ENCODE results near the gene CEP95. TPM values are rescaled to one million over a fixed set of nuclear protein-coding genes. Genes with fewer than 3 reads are reported as not detected.
"Not testable (repeated sequence)": the region's sequence is repeated elsewhere in the genome, so short reads cannot be mapped to it uniquely, and the experiment has no call there.

Gene CEP95, protein sequence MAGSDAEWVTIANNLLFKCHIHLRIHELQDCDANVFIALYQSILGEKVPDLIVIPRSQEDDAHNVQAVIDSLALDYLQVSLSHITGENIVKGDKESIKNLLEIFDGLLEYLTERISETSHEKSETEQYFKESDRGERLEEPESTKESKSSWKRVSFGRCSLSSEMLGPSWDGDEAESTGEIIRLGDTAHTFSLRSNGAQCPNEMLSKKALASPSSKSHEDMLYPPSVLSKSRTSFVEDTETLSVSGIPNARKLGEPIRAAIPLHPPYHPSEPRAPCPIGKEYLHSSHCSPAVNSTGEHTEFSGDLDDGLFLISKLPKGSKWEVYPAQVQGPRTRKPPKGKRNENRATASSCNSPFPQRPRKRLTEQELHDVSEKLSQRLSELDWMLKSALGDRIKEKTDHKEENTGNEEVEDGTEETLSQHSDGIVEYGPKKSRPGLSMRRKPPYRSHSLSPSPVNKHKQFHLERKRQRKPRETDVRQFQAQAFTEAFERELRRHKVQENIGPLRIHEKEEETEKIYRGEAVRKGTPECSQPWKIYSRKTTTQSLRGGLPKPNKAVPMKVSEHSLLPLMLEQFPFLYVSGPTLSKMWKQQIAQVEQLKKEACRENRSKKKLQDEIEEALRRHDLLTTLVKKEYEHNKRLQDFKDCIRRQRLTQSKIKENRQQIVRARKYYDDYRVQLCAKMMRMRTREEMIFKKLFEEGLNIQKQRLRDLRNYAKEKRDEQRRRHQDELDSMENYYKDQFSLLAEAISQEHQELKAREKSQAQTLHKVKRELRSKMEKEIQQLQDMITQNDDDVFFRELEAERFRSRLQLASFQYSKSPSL
- 15.4 TPM for polyA plus RNA-seq

DNA sequence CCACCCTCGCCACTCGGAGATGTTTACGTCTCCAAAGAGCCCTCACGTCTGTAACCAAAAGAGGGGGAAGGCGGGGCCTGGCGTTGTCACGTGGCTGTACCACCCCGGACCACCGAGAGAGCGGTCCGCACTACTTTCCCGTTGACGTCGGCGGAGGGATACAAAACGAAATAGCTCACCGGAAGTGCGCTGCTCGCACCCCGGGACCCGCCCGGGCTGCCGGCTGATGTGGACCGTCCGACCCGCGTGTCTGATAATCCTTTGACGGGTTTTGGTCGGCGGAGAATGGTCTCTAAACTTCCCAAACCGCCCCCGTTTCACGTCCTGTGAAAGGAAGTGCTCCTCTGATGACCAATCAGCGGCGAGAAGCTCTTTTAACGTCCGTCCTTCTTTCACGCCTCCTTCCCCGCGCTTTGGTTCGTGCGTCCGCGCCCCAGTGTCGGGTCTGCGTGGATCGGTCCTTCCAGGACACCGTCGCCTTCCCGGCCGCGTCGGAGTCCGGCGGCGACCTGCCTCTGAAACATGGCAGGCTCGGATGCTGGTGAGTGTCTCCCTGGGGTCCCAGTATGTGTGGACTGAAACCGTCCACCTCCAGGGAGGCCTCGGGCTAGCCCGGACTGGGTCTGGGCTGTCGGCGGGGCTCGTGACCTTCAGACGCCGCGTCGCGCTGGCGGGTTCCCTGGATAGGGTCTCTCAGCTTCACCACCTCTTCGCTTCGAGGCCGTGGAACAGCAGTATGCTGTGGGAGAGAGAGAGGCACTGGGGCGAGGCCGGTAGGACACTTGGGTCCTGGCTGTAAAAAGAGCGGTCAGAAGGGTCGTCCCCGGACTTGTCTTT is at the start of gene CEP95:
Gene CEP95, plus strand, starts transcription at position 402 of the 837 bp plus-strand sequence. Its CDS starts 121 bp downstream, at position 523.
- Mint-ChIP-seq H3K4me1 (peaks cover 28 to 34% (median 30%) of the 10 kb centered on the region in 3 donors), H3K4me3 (peak within 1 kb of the TSS; percentile 98 to 100 (median 99)), H3K27me3 (no peaks in the 10 kb centered on the region), H3K27ac (peak within 1 kb of the TSS; percentile 99 to 100 (median 100)), H3K9me3 (no peaks in the 10 kb centered on the region), H3K36me3 (peaks cover 4% of the 10 kb centered on the region)

DNA sequence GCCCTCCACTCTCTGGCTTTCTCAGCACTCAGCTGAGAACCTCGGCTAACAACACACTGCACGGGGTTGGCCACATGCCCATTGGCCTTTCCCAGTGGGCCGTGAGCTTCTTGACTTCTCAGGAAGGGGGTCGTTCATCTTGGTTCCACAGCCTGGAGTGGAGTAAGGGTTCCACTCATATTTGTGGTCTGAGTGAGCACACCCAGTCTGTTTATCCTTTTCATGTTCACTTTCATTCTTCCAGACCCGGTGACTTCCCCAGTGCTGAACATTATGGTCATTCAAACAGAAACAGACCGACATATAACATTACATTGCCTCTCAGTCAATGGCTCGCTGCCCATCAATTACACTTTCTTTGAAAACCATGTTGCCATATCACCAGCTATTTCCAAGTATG is 49.6 kb upstream of the CEP95 start:
- H3K27me3 Mint-ChIP-seq, result no peaks in the 10 kb centered on the region
- H3K27ac Mint-ChIP-seq, result peak overlapping the region in 2 of 3 donors; percentile 11 to 78
- H3K4me3 Mint-ChIP-seq, result peak overlapping the region in 2 of 4 donors; percentile 58 to 85
- no peaks in the 10 kb centered on the region for H3K9me3 Mint-ChIP-seq
- peaks cover 27 to 38% (median 28%) of the 10 kb centered on the region in 3 donors for H3K4me1 Mint-ChIP-seq
- H3K36me3 Mint-ChIP-seq, result peaks cover 5% of the 10 kb centered on the region

DNA sequence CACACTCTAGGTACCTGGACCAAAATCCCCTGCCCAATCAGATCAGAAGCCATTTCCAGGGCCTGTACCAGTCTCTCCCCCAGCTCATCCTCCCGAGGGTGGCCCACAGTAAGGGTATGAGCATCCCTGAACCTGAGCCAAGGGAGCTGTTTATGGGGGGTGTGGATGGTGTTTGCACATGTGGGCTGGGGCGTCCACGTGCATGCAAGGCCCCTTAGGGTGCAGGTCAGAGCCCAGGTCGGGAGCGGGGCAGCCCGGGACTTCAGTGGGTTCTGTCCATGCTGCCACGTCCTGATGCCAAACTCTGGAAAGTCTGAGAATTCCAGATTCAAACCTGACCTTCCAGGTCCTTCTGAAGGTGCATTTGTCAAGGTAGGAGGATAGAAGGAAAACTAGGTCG is 48.0 kb upstream of the CEP95 start:
- no peaks in the 10 kb centered on the region for H3K9me3 Mint-ChIP-seq
- H3K36me3 Mint-ChIP-seq, result peaks cover 4% of the 10 kb centered on the region
- H3K4me3 Mint-ChIP-seq, result peak overlapping the region in 1 of 4 donors; percentile 85
- peaks cover 27 to 30% (median 28%) of the 10 kb centered on the region in 3 donors for H3K4me1 Mint-ChIP-seq
- H3K27me3 Mint-ChIP-seq, result no peaks in the 10 kb centered on the region
- peak overlapping the region in 1 of 3 donors; percentile 32 for H3K27ac Mint-ChIP-seq

DNA sequence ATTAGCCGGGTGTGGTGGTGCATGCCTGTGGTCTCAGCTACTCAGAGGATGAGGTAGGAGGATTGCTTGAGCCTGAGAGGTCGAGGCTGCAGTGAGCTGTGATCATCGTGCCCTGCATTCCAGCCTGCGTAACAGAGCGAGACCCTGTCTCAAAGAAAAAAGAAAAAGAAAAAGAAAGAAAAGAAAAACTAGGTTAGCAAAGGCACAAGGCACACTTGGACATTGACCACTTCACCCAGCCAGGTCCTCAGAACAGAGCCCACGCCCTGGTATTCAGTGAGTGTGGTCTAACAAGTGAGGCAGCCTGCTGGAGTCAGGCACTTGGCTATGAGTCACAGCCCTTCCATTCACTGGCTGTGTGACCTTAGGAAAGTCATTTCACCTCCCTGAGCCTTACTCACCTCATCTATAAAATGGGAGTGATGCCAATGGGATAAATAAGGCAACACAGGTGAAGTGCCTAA is 47.5 kb upstream of the CEP95 start:
- H3K36me3 Mint-ChIP-seq, result peaks cover 4% of the 10 kb centered on the region
- H3K4me1 Mint-ChIP-seq, result peaks cover 26 to 30% (median 27%) of the 10 kb centered on the region in 3 donors
- H3K9me3 Mint-ChIP-seq, result no peaks in the 10 kb centered on the region
- H3K27ac Mint-ChIP-seq, result no peak overlapping the region
- H3K4me3 Mint-ChIP-seq, result no peak overlapping the region
- H3K27me3 Mint-ChIP-seq, result no peaks in the 10 kb centered on the region

DNA sequence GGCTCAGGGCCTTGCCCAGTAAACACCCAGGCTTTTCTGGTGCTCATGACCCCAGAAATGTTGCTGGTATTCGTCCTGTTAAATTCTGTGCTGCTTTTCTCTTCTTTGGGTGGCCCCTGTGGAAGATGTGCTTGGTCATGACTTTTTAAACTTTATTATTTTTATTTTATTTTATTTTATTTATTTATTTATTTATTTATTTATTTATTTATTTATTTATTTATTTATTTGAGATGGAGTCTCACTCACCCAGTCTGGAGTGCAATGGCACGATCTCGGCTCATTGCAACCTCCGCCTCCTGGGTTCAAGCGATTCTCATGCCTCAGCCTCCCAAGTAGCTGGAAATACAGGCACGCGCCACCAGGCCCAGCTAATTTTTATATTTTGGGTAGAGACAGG is 47.0 kb upstream of the CEP95 start:
- H3K27me3 Mint-ChIP-seq, H3K4me3 Mint-ChIP-seq, H3K36me3 Mint-ChIP-seq, H3K27ac Mint-ChIP-seq, H3K9me3 Mint-ChIP-seq: not testable (repeated sequence)
- H3K4me1 Mint-ChIP-seq, result peaks cover 23 to 29% (median 27%) of the 10 kb centered on the region in 3 donors

DNA sequence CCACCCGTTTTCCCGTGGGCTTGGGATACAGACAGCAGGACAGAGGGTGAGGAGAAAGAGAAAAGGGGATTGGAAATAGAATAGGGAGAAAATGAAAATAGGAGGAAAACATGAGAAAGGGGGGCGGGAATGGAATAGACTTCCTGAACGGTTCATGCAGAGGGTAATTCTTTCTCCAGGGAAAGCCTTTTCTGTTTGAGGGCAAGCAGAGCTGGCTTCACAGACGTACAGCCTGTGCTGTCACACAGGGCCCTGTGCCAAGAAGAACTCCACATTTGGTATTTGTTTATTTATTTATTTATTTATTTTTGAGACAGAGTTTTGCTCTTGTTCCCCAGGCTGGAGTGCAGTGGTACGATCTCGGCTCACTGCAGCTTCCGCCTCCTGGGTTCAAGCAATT is 45.8 kb upstream of the CEP95 start:
- Mint-ChIP-seq H3K27ac (no peak overlapping the region), H3K36me3 (no peaks in the 10 kb centered on the region), H3K4me3 (no peak overlapping the region), H3K9me3 (no peaks in the 10 kb centered on the region), H3K27me3 (no peaks in the 10 kb centered on the region), H3K4me1 (peaks cover 18 to 23% (median 21%) of the 10 kb centered on the region in 3 donors)

DNA sequence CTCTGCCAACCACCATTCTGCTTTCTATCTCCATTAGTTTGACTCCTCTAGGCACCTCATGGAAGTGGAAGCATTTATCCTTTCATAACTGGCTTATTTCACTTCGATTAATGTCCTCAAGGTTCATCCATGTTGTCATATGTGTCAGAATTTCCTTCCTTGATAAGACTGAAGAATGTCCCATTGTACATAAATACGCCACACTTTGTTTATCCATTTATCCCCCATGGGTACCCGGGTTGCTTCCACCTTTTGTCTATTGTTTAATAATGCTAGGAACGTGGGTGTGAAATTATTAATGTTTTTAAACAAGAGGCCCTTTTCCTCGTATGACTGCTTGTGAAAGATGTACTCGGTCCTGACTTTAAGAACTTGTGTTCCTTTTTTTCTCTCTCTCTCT is 45.0 kb upstream of the CEP95 start:
- Mint-ChIP-seq H3K27ac (no peak overlapping the region), H3K9me3 (no peaks in the 10 kb centered on the region), H3K36me3 (peaks cover 4% of the 10 kb centered on the region), H3K27me3 (no peaks in the 10 kb centered on the region), H3K4me1 (peaks cover 14 to 16% (median 15%) of the 10 kb centered on the region in 3 donors), H3K4me3 (no peak overlapping the region)

DNA sequence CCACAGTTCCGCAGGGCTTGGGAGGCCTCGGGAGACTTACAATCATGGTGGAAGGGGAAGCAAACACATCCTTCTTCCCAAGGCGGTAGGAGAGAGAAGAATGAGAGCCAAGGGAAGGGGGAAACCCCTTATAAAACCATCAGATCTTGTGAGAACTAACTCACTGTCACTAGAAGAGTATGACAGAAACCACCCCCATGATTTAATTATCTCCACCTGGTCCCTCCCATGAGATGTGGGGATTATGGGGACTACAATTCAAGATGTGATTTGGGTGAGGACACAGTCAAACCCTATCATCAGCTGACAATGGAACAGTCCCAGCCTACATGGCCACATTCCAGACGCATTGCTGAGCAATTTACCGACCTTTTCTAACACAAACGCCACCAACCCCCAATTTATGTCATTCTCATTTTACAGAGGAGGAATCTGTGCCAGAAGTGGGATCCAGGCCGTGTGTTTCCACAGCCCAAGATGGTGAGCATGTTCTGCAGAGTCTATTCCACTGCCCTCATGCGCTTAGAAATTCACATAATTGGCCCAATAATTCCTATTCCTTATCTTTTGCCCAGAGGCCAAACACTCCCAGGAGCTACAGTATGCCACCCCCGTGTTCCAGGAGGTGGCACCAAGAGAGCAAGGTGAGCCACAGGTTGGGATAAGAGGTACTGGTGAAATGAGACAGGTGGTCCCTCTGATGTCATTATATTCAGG is 40.6 kb upstream of the CEP95 start:
- no peak overlapping the region for H3K27ac Mint-ChIP-seq
- H3K36me3 Mint-ChIP-seq, result peaks cover 4% of the 10 kb centered on the region
- H3K9me3 Mint-ChIP-seq, result no peaks in the 10 kb centered on the region
- no peak overlapping the region for H3K4me3 Mint-ChIP-seq
- no peaks in the 10 kb centered on the region for H3K27me3 Mint-ChIP-seq
- peaks cover 0 to 1% (median 0%) of the 10 kb centered on the region in 3 donors for H3K4me1 Mint-ChIP-seq

DNA sequence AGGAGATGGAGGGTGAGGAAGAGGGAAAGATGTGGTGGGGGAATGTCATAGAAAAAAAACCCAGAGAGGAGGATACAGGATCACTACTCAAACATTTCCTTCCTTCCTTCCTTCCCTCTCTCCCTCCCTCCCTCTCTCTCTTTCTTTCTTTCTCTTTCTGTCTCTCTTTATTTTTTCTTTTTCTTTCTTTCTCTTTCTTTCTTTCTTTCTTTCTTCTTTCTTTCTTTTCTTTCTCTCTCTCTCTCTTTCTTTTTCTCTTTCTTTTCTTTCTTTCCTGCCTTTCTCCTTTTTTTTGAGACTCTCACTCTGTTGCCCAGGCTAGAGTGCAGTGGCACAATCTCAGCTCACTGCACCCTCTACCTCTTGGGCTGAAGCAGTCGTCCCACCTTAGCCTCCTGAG is 39.9 kb upstream of the CEP95 start:
- H3K27me3 Mint-ChIP-seq, H3K27ac Mint-ChIP-seq, H3K36me3 Mint-ChIP-seq, H3K4me1 Mint-ChIP-seq, H3K9me3 Mint-ChIP-seq, H3K4me3 Mint-ChIP-seq: not testable (repeated sequence)

DNA sequence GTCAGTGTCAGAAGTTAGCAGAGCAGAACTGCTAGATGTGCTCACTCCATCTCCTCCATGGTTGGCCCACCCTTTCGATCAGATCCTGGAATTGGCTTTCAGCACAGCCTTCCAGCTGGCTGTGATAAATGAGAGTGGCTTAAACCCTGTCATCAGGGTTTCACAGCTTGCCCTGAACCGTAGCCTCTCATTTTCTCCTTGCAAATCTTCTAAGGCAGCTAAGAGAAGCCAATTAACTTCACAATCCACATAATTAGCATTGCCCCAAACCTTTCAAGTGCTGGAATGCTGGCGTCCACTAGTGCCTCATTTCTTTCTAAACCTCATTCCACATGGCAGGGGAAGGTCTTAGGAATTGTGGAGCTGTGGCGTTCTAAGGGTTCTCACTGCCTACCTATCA is 36.2 kb upstream of the CEP95 start:
- peaks cover 0 to 4% (median 2%) of the 10 kb centered on the region in 3 donors for H3K4me1 Mint-ChIP-seq
- H3K27me3 Mint-ChIP-seq, result no peaks in the 10 kb centered on the region
- peaks cover 6% of the 10 kb centered on the region for H3K36me3 Mint-ChIP-seq
- peak overlapping the region in 1 of 3 donors; percentile 47 for H3K27ac Mint-ChIP-seq
- H3K9me3 Mint-ChIP-seq, result no peaks in the 10 kb centered on the region
- no peak overlapping the region for H3K4me3 Mint-ChIP-seq

DNA sequence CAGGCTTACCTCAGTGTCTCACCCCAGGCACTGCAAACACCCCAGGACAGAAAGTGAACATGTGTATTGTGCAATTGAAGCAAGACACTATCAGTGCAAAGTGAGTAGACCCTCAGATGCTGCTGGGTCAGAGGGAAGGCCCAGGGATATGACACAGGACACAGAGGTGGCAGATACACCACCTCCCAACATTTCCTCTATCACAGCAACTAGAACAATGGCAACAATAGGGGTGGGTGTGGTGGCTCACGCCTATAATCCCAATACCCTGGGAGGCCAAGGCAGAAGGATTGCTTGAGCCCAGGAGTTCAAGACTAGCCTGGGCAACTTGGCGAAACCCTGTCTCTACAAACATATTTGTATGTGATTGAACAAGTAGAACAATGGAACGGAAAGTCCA is 35.3 kb upstream of the CEP95 start:
- peak overlapping the region in 1 of 3 donors; percentile 50 for H3K27ac Mint-ChIP-seq
- peaks cover 0 to 4% (median 3%) of the 10 kb centered on the region in 3 donors for H3K4me1 Mint-ChIP-seq
- H3K9me3 Mint-ChIP-seq, result no peaks in the 10 kb centered on the region
- H3K4me3 Mint-ChIP-seq, result no peak overlapping the region
- peaks cover 4% of the 10 kb centered on the region for H3K36me3 Mint-ChIP-seq
- H3K27me3 Mint-ChIP-seq, result no peaks in the 10 kb centered on the region

DNA sequence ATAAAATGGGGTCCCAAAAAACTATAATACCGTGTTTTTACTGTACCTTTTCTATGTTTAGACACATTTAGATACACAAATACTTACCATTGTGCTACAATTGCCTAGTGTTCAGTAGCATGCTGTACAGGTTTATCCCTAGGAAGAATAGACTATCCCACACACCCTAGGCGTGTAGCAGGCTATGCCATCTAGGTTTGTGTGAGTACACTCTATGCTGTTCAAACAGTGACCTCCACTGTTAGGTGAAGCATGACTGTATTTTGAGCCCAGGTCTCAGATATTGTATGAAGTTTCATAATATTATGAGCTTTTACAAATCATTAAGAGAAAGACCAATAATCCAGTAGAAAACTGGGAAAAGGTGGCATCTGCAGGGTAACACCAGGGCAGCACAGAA is 34.2 kb upstream of the CEP95 start:
- Mint-ChIP-seq H3K27ac (no peak overlapping the region), H3K27me3 (no peaks in the 10 kb centered on the region), H3K4me1 (peaks cover 0 to 4% (median 3%) of the 10 kb centered on the region in 3 donors), H3K9me3 (no peaks in the 10 kb centered on the region), H3K4me3 (no peak overlapping the region), H3K36me3 (peaks cover 2% of the 10 kb centered on the region)

DNA sequence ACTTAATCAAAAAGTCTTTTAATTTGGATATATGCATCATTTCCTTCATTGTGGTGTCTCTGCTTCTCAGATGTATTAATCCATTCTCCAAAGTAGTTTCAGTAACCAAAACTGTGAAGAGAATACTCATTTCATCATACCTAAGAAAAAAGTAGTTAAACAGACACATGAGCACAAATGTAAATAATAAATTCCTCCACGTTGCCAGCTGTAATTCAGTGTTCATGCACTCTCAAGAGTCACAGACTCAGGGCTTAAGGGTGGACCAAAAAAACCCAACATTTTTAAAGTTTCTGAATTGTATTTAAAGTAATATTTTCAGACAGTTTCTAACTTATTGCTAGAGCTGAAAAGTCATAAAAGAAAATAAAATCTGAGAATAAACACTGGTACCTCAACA is 28.9 kb upstream of the CEP95 start:
- H3K27me3 Mint-ChIP-seq, result no peaks in the 10 kb centered on the region
- H3K27ac Mint-ChIP-seq, result no peak overlapping the region
- H3K4me1 Mint-ChIP-seq, result peaks cover 0 to 5% (median 4%) of the 10 kb centered on the region in 3 donors

DNA sequence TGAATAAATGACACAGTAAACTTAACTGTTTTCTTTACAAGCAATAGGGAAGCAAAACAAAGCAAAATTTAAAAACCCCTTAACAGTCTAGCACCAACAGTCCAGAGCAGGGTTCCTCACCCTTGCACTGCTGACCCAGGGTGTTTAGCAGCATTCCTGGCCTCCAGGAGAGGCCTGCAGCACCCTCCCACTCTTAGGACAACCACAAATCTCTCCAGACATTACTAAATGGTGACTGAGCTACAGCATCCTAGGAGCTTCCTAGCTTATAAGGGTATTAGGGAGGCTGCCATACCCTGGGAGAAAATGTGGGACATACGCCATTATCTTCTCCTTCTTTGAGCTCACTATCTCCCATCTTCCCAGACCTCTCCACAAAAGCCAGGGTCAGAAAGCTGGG is 25.8 kb upstream of the CEP95 start:
- Mint-ChIP-seq H3K4me3 (no peak overlapping the region), H3K27ac (no peak overlapping the region), H3K36me3 (peaks cover 2% of the 10 kb centered on the region), H3K27me3 (no peaks in the 10 kb centered on the region), H3K9me3 (no peaks in the 10 kb centered on the region), H3K4me1 (peaks cover 0 to 2% (median 1%) of the 10 kb centered on the region in 3 donors)

More for the DNA sequence above, 28.9 kb upstream of the CEP95 start:
- no peaks in the 10 kb centered on the region for H3K9me3 Mint-ChIP-seq
- H3K36me3 Mint-ChIP-seq, result peaks cover 2% of the 10 kb centered on the region
- H3K4me3 Mint-ChIP-seq, result no peak overlapping the region
